Left cardiac atrium (tissue), 4 donors: ENCODE data around the gene MMP1. TPM values are rescaled to one million over a fixed set of nuclear protein-coding genes. Genes with fewer than 3 reads are reported as not detected.
A peak's percentile ranks its signal among the peaks of the same experiment; 100 is the strongest.

ENCODE experiments used
- ATAC-seq, 2 donors: fragments of 200-7000 bp; cut with Tn5 transposase; one replicate each; pipeline ENCODE4 v1.9.1; 2020; ENCODE audit warnings: mild to moderate bottlenecking in 2 of 2, moderate library complexity in 2 of 2
- DNase-seq: peaks from one replicate; pipeline ENCODE4 v3.0.0-alpha.2; 2020
- intact Hi-C, 2 donors: fragments of 100-400 bp; cut with DNase I; formaldehyde crosslinking; loops; one replicate each; pipeline versions ENCODE4 v1.14.1 to v1.15.1; 2022 to 2023
- long read RNA-seq: library from polyadenylated mRNA; unstranded; transcript quantifications from one replicate; pipeline ENCODE4 v2.0.0, GENCODE V29; 2021
- total RNA-seq, 2 donors: library from RNA; stranded (reverse); fragmentation: NEBNext Ultra II Directional; extraction: Animal tissue kit (Norgen Biotek cat#: 25700); gene quantifications; one replicate each; pipeline ENCODE4 v1.2.1, GENCODE V29; 2021
- donor health status: DM: no; HTN: yes; CAD: no.
- donor health status: DM: no; HTN: yes; CAD: no; lungs with severe emphysema.
- donor health status: DM: yes; HTN: yes; CAD: no.
- donor health status: Dilated cardiomyopathy.

The MMP1 gene
- total RNA-seq = under 1 TPM; 0.15 to 0.21 TPM
- long read RNA-seq = 0 reads

GRCh38 chr11:102798012-102798746 is at the start of gene MMP1:
Gene MMP1 (minus strand): TSS chr11:102798160. CDS start chr11:102798092, 68 bp downstream.
- ATAC-seq (no peak), DNase-seq (no peak)
- intact Hi-C loops = no loop called here

DNA sequence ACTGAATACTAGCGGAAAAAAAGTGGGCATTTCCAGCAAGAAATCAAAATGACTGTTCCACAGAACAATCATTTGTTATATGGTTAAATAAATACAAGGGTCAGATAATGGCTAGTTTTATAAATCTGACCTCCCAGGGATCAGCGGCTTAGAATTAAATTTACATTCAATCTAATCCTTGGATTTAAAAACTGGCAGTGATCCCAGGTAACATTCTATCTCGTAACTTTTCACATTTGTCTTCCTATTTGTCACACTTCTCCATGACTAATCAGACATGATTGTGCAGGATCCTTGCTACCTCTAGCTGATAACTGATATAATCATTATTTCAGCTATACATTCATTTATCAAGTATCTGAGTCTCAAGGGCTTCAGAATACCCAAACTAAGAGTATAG is 48.3 kb upstream of the MMP1 start:
- DNase-seq = no peak

GRCh38 chr11:102843489-102843888 is 45.5 kb upstream of the MMP1 start, which contains the start of gene MMP3:
Gene MMP3 (minus strand): TSS chr11:102843609. CDS start chr11:102843546, 63 bp downstream.
- intact Hi-C loops = no loop called here
- ATAC-seq = no peak
- no peak for DNase-seq

More for the DNA sequence above, 48.3 kb upstream of the MMP1 start:
- no peak for ATAC-seq
- intact Hi-C loops = no loop called here

- intact Hi-C loops = no loop called here
- DNase-seq = no peak
- ATAC-seq = no peak
These were observed 45.0 kb upstream of the MMP1 start for GRCh38 chr11:102842930-102843329.

GRCh38 chr11:102840018-102840417 is 42.1 kb upstream of the MMP1 start:
- ATAC-seq = no peak
- intact Hi-C loops = no loop called here
- DNase-seq = no peak

DNA sequence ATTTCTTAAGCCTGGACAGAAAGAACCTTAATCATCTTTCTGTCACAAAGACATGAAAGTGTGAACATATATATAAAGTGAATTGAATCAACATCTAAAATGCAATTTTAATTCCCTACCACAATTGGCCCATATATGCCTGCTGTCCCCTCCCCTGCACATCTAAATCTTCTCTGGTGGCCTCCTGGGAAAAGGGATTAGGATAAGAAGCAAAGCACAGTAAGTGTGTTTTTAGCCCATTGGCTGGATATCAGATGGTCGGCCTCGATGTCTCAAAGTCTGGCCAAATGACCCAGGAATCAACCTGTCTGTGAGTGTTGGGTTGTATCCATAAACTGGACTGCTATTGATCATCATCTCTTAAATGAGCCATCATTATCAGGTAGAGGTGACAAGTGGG is 39.7 kb upstream of the MMP1 start:
- no peak for DNase-seq
- ATAC-seq = no peak
- intact Hi-C loops = no loop called here

DNA sequence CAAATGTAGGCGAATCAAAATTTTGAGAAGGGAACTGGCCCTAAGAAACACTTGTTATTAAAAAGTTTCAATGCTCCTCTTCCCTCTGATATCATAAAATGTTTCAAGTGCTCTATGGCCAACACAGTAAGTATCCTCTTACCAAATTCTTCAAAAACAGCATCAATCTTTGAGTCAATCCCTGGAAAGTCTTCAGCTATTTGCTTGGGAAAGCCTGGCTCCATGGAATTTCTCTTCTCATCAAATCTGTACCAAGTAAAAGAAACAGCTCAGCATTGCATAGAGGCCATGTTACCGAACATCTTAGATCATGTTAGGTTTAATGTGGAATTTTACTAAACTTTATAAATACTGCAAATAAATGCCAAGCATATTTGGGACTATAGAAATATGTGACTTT is 39.2 kb upstream of the MMP1 start:
- DNase-seq (no peak), ATAC-seq (no peak)
- intact Hi-C loops = no loop called here

DNA sequence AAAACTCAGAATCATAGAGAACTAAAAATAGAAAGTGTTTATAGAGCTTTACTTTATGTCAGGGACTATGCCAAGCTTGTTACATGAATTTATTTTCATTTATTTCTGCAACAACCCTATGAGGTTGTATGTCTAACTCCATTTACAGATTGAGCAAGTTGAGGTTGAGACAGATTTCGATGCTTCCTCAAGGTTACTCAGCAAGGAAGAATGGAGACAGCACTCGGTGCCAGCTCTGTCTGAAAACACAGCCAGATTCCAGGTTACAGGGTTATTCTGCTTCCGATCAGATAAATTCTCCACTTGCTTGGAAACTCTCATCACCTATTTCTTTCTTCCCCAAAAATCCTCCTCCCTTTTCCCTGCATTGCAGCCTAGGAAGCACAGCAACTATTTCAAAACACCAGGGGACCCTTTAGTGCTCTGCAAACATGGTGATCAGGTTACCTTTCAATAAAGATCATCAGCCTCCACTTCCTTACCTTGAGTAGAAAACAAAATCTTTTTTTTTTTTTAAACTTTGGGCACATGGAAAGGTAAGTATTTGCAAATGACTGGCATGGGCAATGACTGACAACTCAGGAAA is 38.4 kb upstream of the MMP1 start:
- intact Hi-C loops = no loop called here
- ATAC-seq (peak in 1 of 2 donors; percentile 71), DNase-seq (no peak)

DNA sequence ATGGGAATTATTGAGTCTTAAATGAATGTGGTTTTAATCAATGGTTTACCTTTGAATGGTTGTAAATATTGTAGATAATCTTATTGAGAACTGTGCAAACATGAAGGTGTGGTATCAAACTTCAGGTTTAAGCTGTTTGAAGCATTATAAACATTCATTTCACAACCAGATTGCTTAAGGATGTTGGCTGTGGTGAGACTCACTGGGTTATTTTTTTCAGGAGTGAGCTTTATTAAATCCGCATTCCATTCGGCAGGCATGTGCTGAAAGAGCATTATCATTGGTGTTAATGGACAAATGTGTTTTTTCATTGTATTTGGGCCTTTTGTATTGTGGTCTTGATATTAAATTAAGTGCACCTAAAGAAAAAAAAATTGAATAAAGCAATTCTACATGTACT is 35.8 kb upstream of the MMP1 start:
- intact Hi-C loops = no loop called here
- ATAC-seq (no peak), DNase-seq (no peak)

DNA sequence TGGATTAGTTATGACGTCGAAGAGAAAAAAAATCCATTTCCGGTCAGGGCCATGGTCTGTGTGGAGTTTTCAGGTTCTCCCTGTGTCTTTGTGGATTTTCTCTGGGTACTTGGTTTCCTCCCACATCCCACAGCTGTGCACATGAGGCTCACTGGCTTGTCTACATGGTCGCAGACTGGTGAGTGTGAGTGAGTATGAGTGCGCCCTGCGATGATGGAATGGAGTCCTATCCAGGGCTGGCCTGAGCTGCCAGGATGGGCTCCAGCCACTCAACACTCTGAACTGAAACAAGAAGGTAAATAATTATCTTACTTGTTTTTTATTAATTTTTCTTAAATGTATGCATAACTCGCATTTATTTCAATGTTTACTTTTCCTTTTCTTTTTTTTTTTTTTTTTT is 34.7 kb upstream of the MMP1 start:
- intact Hi-C loops = no loop called here
- DNase-seq (no peak), ATAC-seq (no peak)

- no peak for ATAC-seq
- peak; percentile 25 for DNase-seq
- intact Hi-C loops = no loop called here
These were observed 33.8 kb upstream of the MMP1 start for GRCh38 chr11:102831489-102832440.

GRCh38 chr11:102831128-102831488 is 33.1 kb upstream of the MMP1 start:
- DNase-seq = no peak
- no peak for ATAC-seq
- intact Hi-C loops = no loop called here

DNA sequence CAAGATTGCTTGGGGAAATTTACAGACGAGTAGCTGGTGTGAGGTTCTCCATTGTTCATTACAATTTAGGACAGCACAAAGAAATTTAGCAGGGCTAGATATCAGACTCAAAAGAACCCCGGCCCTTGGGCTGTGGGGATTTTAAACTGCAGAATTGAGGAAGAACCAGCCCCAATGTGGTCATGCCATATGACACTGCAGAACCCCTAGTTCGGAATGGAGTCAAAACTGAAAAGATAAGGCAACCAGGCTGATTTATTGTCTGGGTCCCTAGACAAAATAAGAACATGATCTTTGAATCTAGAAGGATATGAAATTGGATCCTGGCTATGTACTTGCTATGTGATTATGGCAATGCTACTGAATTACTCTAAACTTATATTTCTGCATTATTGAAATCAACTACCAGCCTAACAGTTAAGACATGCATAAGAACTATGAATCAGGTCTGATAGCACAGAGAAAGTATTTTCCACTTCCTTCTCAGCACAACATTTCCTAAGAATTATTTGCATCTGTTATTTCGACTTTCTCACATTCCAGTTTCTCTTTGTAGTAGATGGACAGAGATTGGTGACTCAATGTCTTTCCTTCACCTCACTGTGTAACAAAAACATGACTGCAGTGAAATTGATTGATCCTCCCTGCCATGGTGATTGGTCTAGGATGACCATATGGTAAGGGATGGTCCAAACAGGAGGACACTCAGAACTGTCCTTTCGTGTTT is 32.2 kb upstream of the MMP1 start:
- no peak for DNase-seq
- intact Hi-C loops = no loop called here
- no peak for ATAC-seq

GRCh38 chr11:102829316-102830000 is 31.5 kb upstream of the MMP1 start:
- intact Hi-C loops = no loop called here
- ATAC-seq = no peak
- DNase-seq = no peak

DNA sequence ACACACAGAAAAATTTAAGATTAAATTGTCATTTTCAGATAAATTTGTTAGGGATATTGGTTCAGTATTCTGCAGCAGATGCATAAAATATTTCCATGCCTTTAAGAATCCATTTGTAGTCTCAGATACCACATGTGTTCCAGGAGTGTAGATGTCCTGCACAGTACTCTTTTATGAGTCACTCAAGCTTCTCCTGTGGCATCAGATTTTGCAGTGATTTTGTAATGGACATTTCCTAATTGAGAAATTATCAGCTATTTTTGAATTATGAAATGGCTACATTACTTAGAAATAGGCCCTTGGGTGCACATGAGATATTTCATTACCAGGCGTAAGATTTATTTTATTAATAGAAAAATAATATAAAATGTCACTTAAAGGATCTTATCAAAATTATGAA is 26.6 kb upstream of the MMP1 start:
- ATAC-seq (no peak), DNase-seq (no peak)
- intact Hi-C loops = no loop called here

DNA sequence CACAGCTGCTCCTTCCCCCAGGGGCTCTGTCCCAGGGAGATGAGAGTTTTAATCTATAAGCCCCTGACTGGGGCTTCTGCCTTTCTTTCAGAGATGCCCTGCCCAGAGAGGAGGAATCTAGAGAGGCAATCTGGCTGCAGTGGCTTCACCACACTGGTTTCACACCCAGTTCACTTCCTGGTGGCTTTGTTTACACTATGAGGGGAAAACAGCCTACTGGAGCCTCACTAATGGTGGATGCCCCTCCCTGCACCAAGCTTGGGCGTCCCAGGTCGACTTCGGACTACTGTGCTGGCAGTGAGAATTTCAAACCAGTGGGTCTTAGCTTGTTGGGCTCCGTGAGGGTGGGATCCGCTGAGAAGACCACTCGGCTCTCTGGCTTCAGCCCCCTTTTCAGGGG is 21.5 kb upstream of the MMP1 start:
- DNase-seq = no peak
- intact Hi-C loops = no loop called here
- ATAC-seq = no peak

DNA sequence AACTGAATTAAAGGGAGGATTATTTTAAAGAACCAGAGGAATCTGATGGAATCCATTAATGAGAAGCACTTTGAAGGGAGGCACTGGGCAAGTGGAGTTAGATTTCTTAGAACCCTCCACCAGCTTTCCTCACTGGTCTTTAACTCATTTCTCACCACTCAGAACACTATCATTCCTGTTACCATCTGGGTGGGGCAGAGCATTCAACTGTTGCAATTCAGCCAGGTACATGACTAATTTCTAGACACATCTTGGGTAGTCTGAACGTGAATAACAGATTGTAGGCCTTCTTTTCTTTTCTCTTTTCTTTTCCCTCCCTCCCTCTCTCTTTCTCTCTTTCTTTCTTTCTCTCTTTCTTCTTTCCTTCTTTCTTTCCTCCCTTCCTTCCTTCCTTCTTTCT is 15.5 kb upstream of the MMP1 start:
- ATAC-seq (no peak), DNase-seq (no peak)
- intact Hi-C loops = no loop called here

- no peak for ATAC-seq
- intact Hi-C loops = no loop called here
These were observed 14.2 kb upstream of the MMP1 start for GRCh38 chr11:102812188-102812587.

More at GRCh38 chr11:102812188-102812587, 14.2 kb upstream of the MMP1 start:
- DNase-seq = no peak
